GM12864 (cell line): Measurements from ENCODE around the gene IFI27L1.

Source experiments
- DNase-seq: peaks from one replicate; pipeline ENCODE4 v3.0.0-alpha.2; 2011; ENCODE audit warnings: low read depth
- H3K4me3 ChIP-seq: 2 replicates; pipeline ENCODE4 v1.5.1; 2011; ENCODE audit warnings: mild to moderate bottlenecking, low read depth, low read length, control low read depth
- CTCF ChIP-seq: IDR thresholded peaks from 2 replicates; pipeline ENCODE4 v1.5.1; 2011; ENCODE audit warnings: low read depth, mild to moderate bottlenecking, moderate library complexity, low read length, control low read depth, inconsistent platforms; ENCODE audit errors: missing control alignments

IFI27L1 gene

GRCh38 chr14:94098326-94098992 is 17.3 kb downstream of the IFI27L1 start:
- H3K4me3 ChIP-seq: no peak overlapping the region
- DNase-seq: no peak
- TF ChIP-seq CTCF: no peak

GRCh38 chr14:94099006-94099405 is 17.9 kb downstream of the IFI27L1 start:
- no peak for DNase-seq
- no peak overlapping the region for H3K4me3 ChIP-seq
- no peak for TF ChIP-seq CTCF

- no peak overlapping the region for H3K4me3 ChIP-seq
- TF ChIP-seq CTCF: no peak
- no peak for DNase-seq
Measured at GRCh38 chr14:94100847-94101246, 19.7 kb downstream of the IFI27L1 start.

- no peak for TF ChIP-seq CTCF
- H3K4me3 ChIP-seq: no peak overlapping the region
- no peak for DNase-seq
Measured at GRCh38 chr14:94101748-94102147, 20.6 kb downstream of the IFI27L1 start.

GRCh38 chr14:94102768-94103482 is 21.8 kb downstream of the IFI27L1 start:
- no peak for TF ChIP-seq CTCF
- DNase-seq: no peak
- no peak overlapping the region for H3K4me3 ChIP-seq

GRCh38 chr14:94103554-94104150 is 22.5 kb downstream of the IFI27L1 start:
- DNase-seq: no peak
- no peak overlapping the region for H3K4me3 ChIP-seq
- no peak for TF ChIP-seq CTCF
